Measurements from ENCODE around the gene TMEM250.

Gene TMEM250

GRCh38 chr9:136157477-136158265 lies 39.0 kb upstream of the TMEM250 start:
- no peak for DNase-seq (ENCODE audit: extremely low spot score)
- CTCF ChIA-PET: interaction anchor here (0.9 kb wide), 2 partner anchors 12 to 30 kb away, joined by 3 read pairs; no protein-coding TSS in a partner anchor
- POLR2A ChIA-PET: no interaction called here
- no peak for TF ChIP-seq CTCF (IDR thresholded peaks at IDR 0.05; ENCODE audit: control extremely low read depth, extremely low read depth, low read depth, missing control alignments)

- TF ChIP-seq CTCF (IDR thresholded peaks at IDR 0.05; ENCODE audit: control extremely low read depth, extremely low read depth, low read depth, missing control alignments): no peak
- no peak for DNase-seq (ENCODE audit: extremely low spot score)
- CTCF ChIA-PET: interaction anchor here (0.9 kb wide), 2 partner anchors 13 to 31 kb away, joined by 3 read pairs; no protein-coding TSS in a partner anchor
- POLR2A ChIA-PET: no interaction called here
Observed at GRCh38 chr9:136156209-136157120, 37.8 kb upstream of the TMEM250 start.

GRCh38 chr9:136155576-136155975 lies 36.9 kb upstream of the TMEM250 start:
- ChIA-PET POLR2A (no interaction called here), CTCF (no interaction called here)
- DNase-seq (ENCODE audit: extremely low spot score): no peak
- TF ChIP-seq CTCF (IDR thresholded peaks at IDR 0.05; ENCODE audit: control extremely low read depth, extremely low read depth, low read depth, missing control alignments): no peak

GRCh38 chr9:136154943-136155342 lies 36.3 kb upstream of the TMEM250 start:
- ChIA-PET CTCF (no interaction called here), POLR2A (no interaction called here)
- TF ChIP-seq CTCF (IDR thresholded peaks at IDR 0.05; ENCODE audit: control extremely low read depth, extremely low read depth, low read depth, missing control alignments): no peak
- DNase-seq (ENCODE audit: extremely low spot score): no peak

- ChIA-PET CTCF (no interaction called here), POLR2A (no interaction called here)
- no peak for TF ChIP-seq CTCF (IDR thresholded peaks at IDR 0.05; ENCODE audit: control extremely low read depth, extremely low read depth, low read depth, missing control alignments)
- no peak for DNase-seq (ENCODE audit: extremely low spot score)
Observed at GRCh38 chr9:136153381-136154065, 34.8 kb upstream of the TMEM250 start.

- ChIA-PET CTCF (no interaction called here), POLR2A (no interaction called here)
- no peak for TF ChIP-seq CTCF (IDR thresholded peaks at IDR 0.05; ENCODE audit: control extremely low read depth, extremely low read depth, low read depth, missing control alignments)
- no peak for DNase-seq (ENCODE audit: extremely low spot score)
Observed at GRCh38 chr9:136152931-136153330, 34.3 kb upstream of the TMEM250 start.
